Left colon (tissue), 2 donors: Measurements from ENCODE around the gene TLR8. TPM values are rescaled to one million over a fixed set of nuclear protein-coding genes. Genes with fewer than 3 reads are reported as not detected.
"Not testable (repeated sequence)": the region's sequence is repeated elsewhere in the genome, so short reads cannot be mapped to it uniquely, and the experiment has no call there.

Experiments used
- ATAC-seq: fragments of 200-7000 bp; cut with Tn5 transposase; one replicate; pipeline ENCODE4 v1.9.1; 2020; ENCODE audit warnings: mild to moderate bottlenecking, moderate library complexity
- DNase-seq, 2 donors: peaks; one replicate each; pipeline ENCODE4 v3.0.0-alpha.2; 2020
- intact Hi-C, 2 donors: fragments of 100-400 bp; cut with DNase I in 1 of 2; cut with micrococcal nuclease in 1 of 2; formaldehyde crosslinking; loops; one replicate each; pipeline versions ENCODE4 v1.11.2 to v1.14.0; 2022; cut with DNase I, micrococcal nuclease
- total RNA-seq, 2 donors: library from RNA; stranded (reverse); fragmentation: NEBNext Ultra II Directional; extraction: Animal tissue kit (Norgen Biotek cat#: 25700); gene quantifications; one replicate each; pipeline ENCODE4 v1.2.1, GENCODE V29; 2021
- donor health status: DM: no; HTN: no; CAD: no.
- donor health status: DM: yes; HTN: yes; CAD: no.

TLR8 gene
- total RNA-seq, 2 donors from 2014 or later: 0.37 to 1.5 TPM

DNA sequence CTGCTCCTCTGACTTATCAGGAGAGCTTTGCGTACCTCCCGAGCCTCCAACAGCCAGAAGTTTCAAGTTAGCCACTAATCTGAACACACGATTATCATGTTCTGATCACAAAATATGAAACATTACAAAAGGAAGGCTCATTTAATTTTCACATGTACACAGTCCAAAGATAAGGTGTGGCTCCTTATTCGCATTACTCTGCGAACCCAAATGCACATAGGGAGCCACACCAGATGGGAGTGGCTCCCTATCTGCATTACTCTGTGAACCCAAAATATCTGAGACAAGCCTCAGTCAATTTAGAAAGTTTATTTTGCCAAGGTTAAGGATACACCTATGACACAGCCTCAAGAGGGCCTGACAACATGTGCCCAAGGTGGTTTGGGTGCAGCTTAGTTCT lies 28.4 kb downstream of the TLR8 start:
- DNase-seq: no peak
- intact Hi-C loops: no loop called here
- no peak for ATAC-seq

DNA sequence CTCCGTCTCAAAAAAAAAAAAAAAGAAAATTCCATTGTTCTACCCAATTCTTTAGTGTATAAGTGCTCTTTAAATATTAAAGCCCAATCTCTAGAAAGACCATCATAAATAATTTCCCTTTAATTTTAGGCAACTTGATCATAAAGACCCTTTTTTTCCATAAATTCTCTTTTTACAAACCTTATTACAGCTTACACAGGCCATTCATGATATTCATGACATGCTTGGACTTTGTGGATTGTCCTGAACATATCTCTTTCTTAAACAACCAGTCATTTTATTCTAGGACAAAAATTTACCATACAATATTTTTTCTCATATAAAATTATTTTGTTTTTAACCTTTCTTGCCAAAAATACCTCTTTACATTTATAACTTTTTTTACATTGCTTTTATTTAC lies 30.5 kb downstream of the TLR8 start:
- DNase-seq: no peak

DNA sequence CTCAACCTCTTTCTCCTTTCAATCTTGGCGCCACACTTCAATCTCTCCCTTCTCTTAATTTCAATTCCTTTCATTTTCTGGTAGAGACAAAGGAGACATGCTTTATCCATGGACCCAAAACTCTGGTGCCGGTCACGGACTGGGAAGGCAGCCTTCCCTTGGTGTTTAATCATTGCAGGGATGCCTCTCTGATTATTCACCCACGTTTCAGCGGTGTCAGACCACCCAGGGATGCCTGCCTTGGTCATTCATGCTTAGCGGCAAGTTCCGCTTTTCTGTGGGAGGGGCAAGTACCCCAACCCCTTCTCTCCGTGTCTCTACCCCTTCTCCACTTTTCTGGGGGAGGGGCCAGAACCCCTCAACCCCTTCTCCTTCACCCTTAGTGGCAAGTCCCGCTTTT lies 34.1 kb downstream of the TLR8 start:
- ATAC-seq, DNase-seq, intact Hi-C loops: not testable (repeated sequence)

More for the DNA sequence above, 30.5 kb downstream of the TLR8 start:
- ATAC-seq: no peak
- intact Hi-C loops: no loop called here

DNA sequence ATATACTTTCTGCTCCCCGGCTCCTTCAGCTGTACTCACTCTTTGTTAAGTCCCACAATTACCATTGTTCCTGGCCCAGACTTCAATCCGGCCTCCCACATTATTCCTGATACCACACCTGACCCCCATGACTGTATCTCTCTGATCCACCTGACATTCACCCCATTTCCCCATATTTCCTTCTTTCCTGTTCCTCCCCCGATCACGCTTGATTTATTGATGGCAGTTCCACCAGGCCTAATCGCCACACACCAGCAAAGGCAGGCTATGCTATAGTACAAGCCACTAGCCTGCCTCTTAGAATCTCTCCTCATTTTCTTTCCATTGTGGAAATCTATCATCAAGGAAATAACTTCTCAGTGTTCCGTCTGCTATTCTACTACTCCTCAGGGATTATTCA lies 37.2 kb downstream of the TLR8 start:
- DNase-seq, intact Hi-C loops, ATAC-seq: not testable (repeated sequence)

DNA sequence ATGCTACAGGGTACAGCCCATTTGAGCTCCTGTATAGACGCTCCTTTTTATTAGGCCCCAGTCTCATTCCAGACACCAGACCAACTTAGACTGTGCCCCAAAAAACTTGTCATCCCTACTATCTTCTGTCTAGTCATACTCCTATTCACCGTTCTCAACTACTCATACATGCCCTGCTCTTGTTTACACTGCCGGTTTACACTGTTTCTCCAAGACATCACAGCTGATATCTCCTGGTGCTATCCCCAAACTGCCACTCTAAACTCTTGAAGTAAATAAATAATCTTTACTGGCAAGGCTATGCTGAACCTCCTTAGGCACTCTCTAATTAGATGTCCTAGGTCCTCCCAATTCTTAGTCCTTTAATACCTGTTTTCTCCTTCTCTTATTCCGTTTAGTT lies 38.0 kb downstream of the TLR8 start:
- intact Hi-C loops, DNase-seq, ATAC-seq: not testable (repeated sequence)

DNA sequence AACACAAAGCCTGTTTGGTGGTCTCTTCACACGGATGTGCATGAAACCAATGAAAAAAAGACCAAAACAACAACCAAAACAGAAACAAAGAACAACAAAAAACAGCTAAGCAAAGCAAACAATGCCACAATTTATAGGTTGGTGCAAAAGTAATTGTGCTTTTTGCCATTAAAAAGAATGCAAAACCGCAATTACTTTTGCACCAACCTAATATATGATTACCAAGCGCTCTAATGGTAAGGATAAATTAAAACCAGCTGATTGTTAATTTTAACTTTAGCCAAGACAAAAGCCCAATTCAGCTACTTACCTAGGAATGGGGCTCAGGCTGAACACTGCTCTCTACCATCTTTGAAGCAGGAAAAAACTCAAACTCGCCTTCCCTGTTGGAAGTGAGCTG lies 39.1 kb downstream of the TLR8 start:
- ATAC-seq (no peak), DNase-seq (no peak)
- intact Hi-C loops: loop anchor here in 1 of 2 donors (5.0 kb wide), 2 partner anchors 542 to 1087 kb away; no protein-coding TSS in a partner anchor

DNA sequence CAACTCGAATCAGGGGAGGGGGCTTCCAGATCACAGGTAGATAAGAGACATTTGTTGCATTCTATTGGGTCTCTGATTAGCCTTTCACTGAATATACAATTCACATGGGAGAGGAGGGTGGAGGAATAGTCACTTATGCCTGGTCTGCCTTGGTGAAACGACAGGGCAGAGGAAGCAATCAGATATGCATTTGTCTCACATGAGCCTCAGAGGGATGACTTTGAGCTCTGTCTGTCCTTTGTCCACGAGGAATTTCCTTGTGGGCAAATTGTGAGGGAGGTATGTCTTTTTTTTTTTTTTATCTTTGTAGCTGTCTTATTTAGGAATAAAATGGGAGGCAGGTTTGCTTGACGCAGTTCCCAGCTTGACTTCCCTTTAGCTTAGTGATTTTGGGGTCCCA lies 40.0 kb downstream of the TLR8 start:
- DNase-seq: no peak
- no peak for ATAC-seq
- intact Hi-C loops: loop anchor here in 1 of 2 donors (5.0 kb wide), 2 partner anchors 541 to 1086 kb away; no protein-coding TSS in a partner anchor

DNA sequence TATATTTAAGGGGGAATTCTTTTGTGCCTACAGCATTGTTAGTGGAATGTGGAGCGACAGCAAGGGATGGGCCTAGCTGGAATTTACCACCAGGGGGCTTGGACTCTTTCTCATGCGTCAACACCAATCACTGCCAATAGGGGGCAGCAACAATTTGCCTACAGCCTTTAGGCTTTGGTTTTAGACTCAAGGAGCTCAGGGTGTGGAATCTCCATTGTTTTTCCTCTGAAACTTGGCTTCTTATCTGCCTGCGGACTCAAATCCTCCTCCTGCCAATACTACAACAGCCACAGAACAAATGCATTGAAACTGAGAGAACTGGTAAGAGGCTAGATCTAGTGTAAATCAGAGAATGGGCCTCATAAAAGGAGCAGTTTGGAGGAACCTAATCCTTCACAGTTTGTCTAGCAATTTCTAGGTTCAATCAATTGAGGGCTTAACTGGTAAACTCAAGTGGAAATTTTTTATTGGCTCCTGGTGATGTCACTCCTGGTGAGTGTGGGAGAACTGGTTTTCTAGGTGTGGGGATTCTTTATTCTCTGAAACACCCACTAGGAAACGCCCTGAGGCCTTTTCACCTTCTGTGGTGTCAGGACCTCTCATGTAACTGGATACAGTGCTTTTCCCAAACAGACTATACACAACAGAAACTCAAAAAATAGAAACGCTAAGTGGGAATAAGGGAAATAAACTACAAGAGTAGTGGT lies 40.6 kb downstream of the TLR8 start:
- intact Hi-C loops: loop anchor here in 1 of 2 donors (5.0 kb wide), 2 partner anchors 540 to 1085 kb away; no protein-coding TSS in a partner anchor
- ATAC-seq (peak; percentile 78), DNase-seq (peak; percentile 57 to 83)

DNA sequence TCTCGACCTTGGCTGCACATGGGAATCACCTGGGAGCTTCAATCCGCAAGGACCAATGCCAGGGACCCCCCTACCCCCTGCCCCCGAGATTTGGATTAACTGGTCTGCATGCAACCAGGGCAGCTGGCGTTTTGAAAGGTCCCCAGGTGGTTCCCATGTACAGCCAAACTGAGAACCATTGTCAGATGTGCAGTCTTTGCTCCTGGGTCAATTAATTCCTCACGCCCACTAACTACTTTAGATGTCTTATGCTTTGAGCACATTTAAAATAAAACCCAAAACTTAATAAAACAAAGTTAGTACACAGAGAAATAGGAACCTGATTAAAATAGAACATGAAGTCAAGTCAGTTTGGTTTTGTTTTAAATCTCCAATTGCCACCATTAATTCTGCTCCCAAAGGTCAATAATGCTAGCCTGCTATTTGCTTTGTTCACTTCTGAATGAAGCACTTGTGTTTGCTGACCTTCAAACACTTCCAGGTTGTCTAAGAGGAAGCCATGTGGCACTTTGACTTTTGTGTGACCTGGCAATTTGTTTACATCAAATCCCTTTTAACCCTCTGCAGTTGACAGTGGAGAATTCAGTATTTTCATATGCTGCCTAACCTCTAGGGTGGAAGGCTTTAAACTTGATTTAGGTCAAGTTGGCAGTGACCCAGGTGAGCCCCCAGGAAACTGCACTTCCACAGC lies 41.3 kb downstream of the TLR8 start:
- intact Hi-C loops: loop anchor here in 1 of 2 donors (5.0 kb wide), 2 partner anchors 540 to 1085 kb away; no protein-coding TSS in a partner anchor
- ATAC-seq (peak; percentile 25), DNase-seq (no peak)

DNA sequence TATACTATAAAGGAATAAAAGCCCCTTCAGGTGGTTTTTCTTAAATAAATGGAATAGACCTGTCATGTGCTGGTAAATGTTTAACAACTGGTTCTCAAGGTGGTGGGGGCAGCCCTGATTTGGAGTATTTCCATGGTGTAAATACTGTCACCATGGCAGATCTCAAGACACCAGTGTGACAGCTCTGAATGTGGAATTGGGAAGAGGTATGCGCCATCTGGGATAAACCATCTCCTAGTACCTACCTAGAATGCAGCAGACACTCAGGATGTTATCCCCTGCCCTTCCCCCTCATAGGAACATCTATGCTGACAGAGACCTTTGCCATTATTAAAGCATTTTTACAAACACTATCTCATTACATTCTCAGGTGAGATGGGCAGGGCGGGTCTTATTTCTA lies 42.1 kb downstream of the TLR8 start:
- intact Hi-C loops: loop anchor here in 1 of 2 donors (5.0 kb wide), 2 partner anchors 539 to 1084 kb away; no protein-coding TSS in a partner anchor
- no peak for DNase-seq
- ATAC-seq: no peak

DNA sequence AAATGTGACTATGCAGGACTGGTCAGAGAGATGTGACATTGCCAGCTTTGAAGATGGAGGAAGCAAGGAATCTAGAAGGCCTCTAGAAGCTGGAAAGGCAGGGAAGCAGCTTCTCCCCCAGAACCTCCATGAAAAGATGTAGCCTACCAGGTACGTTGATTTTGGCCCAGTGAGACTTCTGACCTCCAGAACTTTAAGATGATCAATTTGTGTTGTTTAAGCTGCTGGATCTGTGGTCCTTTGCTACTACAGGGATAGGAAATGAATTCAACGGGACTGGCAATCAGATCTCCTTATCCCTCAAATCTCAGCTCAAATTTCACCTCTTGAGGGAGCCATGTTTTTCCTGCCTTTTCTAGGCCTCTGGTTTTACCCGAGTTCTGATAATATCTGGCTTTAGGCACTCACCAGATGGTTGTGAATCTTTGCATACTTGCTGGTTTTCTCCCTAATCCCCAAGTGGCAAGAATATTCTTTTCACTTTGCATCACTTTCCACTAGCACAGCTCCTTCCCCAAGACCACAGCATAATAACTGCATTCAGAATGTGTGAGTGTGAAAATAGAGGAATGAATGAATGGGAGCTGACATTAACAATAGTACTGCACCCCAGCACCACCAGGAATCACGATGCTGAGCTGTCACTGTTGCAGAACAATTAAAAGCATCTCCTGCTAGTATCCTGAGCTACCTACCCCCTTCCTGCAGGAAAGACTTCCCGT lies 42.9 kb downstream of the TLR8 start:
- ATAC-seq (no peak), DNase-seq (no peak)
- intact Hi-C loops: loop anchor here in 1 of 2 donors (5.0 kb wide), 2 partner anchors 538 to 1083 kb away; no protein-coding TSS in a partner anchor

DNA sequence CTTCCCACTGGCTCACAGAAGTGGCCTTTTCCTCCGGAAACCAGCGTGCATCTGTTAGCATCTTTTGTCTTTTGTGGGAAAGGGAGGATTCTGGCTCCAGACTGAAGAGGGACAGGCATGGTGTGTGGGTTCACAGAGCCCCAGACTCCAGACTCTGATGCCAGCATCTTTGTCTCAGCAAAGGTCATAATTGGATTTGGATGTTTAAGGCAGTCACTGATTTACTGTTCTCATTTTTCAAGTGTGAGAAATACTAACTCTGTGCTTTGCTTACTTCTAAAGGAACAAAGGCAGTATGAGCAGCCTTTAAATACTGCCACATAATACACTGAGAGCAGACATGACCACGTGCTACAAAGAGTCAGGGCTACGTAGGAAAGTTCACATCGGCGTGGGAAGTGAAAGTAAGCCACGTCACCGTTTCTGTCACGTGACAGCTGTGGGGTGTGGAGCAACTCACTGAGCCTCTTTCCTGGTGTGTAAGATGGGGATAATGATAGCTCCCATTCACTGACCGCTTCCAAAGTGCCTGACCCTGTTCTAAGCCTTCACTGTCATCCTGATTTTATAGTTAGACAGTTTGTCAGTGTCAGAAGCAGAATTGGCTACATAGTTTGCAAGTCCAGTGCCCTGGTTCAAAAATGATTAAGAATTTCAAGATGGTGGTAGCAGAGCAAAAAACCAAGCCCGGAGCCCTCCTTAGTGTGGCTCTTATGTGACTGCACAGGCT lies 43.7 kb downstream of the TLR8 start:
- DNase-seq: peak; percentile 84 to 85
- intact Hi-C loops: loop anchor here in 1 of 2 donors (5.0 kb wide), 2 partner anchors 537 to 1082 kb away; no protein-coding TSS in a partner anchor
- peak; percentile 75 for ATAC-seq

DNA sequence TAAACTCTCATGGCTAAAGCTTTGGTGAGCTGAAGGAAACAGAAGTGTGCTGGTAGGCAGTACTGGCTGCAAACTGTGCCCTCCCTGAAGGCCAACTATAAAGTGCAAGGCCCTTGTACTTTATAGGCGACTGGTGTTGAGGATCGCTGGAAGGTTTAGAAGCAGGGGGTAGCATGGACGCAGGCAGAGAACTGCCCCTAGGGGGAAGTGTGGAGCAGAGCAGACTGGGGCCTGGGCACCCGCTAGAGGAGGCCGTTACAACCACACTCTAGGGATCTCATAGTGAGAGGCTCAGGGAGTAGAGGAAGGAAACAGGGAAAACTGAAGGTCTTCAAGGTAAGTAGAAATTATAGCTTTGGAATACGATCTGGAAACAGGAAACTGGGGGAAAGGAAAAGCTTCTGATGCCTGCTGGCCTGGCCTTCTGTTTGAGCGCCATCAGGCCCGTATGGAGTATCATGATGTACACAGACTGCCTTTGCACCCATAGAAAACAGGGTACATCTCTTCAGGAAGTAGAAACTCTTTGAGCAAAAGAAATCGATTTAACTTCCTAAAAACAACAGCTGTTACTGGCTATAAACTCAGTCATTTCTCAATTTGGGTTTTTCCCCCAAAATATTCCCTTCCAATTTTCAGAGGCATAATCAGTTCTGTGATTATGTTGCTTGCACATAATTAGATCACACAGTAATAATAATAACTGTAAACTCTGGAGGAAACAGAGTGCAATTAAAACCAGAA lies 44.6 kb downstream of the TLR8 start:
- ATAC-seq (peak; percentile 25), DNase-seq (peak; percentile 44 to 61)
- intact Hi-C loops: no loop called here

DNA sequence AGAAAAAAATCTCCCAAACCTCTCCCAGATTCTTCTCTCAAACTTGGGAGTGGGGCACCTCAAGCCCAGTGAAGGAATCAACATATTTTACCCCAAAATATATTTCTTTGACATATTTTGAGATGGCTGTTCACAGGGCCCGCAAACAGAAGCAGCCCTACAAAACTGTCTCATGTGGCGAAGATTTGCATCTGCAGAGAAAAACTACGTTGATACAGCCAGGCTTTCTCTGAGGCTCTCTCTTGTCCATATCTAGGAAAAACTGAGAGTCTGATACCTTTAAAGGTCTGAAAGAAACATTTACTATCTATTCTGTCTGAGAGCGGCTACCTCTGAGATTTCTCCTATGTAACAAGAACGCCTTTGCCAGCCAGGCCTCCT lies 45.2 kb downstream of the TLR8 start:
- ATAC-seq (no peak), DNase-seq (no peak)
- intact Hi-C loops: no loop called here

DNA sequence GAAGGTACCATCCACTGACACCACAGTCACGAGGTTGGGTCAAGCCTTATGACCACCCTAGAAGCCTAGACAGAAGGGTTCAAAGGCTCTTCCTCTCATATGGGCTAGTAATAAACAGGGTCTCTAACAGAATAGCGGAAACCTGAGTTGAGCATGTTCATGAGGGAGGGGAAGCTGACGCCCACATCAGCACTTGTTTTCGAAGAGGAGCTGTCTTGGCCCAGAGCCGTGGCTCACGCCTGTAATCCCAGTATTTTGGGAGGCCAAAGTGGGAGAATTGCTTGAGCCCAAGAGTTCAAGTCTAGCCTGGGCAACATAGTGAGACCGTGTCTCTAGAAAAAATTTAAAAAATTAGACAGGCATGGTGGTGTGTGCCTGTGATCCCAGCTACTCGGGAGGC lies 47.0 kb downstream of the TLR8 start:
- ATAC-seq (no peak), DNase-seq (no peak)
- intact Hi-C loops: no loop called here

DNA sequence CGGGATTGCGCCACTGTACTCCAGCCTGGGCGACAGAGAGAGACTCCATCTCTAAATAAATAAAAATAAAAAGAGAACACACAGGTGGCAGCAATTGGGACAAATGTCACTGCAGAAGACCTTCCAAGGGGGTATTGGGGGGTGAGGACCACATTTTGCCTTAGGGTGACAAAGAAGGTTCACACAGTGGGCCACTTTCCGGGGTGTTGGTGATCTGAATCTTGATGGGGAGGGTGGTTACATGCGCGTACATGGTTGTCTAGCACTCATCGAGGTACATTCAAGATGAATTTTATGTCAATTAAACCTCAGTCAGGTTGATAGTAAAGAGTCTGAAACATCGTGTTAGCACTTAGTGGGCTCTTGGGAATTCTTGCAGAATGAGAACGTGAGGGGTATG lies 48.0 kb downstream of the TLR8 start:
- DNase-seq (no peak), ATAC-seq (no peak)
- intact Hi-C loops: no loop called here

DNA sequence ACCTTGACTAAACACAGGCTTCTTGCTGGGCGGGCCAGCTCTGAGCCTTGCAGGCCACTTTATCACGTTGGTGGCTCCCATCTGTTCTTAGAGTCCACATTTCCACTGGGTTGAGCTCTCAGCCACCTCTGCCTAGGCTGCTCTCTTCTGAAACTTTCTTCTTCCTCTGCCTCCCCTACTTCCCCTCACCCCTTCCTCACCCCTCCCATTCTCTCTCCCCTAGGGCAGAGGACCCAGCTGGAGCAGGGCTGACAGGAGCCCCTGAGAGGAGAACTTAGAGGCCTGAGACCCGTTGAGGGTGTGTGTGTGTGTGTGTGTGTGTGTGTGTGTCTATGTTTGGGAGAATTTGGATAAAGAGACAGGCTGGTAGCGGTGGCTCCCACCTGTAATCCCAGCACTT lies 48.6 kb downstream of the TLR8 start:
- no peak for DNase-seq
- intact Hi-C loops: no loop called here
- no peak for ATAC-seq
